OCI-LY1 (cell line): ENCODE data around the gene SPOP.

ENCODE experiments used
- CTCF ChIP-seq: fragments of 200-600 bp; sonication (generic), shearing (Covaris generic); IDR thresholded peaks from 2 replicates; pipeline ENCODE4 v1.5.1; 2017; ENCODE audit warnings: mild to moderate bottlenecking, antibody characterized with exemption, low read length, moderate library complexity, mixed read lengths
- EZH2 ChIP-seq: fragments of 200-600 bp; sonication (generic), shearing (Covaris generic); IDR thresholded peaks from 2 replicates; pipeline ENCODE4 v1.8.0; 2017; ENCODE audit warnings: borderline replicate concordance, mixed run types, mild to moderate bottlenecking, antibody characterized with exemption, low read length, moderate library complexity, mixed read lengths

DNA sequence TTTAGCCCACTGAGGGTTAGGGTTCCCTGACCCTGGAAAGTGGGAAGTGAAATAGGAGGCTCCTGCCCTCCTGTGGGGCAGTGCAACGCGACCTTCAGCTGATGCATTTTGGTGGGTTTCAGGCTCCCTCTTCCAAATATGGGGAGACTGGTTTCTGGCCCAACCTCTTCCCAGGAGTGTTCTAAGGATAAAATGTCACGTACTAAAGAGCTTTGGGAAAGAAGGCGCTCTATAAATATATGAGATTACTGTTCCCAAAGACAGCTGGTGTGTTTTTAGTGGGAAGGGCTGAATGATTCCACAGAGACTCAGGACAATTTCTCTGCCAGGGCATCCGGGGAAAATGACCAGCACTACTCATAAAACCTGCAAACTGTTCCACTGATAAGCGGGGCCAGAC is 20.1 kb upstream of the SPOP start:
- no peak for TF ChIP-seq CTCF
- no peak for TF ChIP-seq EZH2
